GM12878 (cell line): ENCODE measurements around the gene ZBTB37. TPM values are rescaled to one million over a fixed set of nuclear protein-coding genes. Genes with fewer than 3 reads are reported as not detected.

ENCODE experiments used
- ATAC-seq: fragments of 200-7000 bp; cut with Tn5 transposase; 3 replicates; pipeline ENCODE4 v1.9.1; 2020; ENCODE audit warnings: mild to moderate bottlenecking, moderate library complexity
- BruUV-seq: library from RNA; stranded (reverse); fragments of 400-500 nt; replicated peaks from 2 replicates; lab custom pipeline; 2021; lab: Mats Ljungman, UMichigan
- CTCF ChIA-PET: fragments of 300-600 bp; sonication (Branson Sonifier 250); formaldehyde crosslinking; extraction: SDS; loops from one replicate; lab custom pipeline; 2021; ENCODE audit warnings: inconsistent platforms; lab: Yijun Ruan, JAX
- POLR2A ChIA-PET: fragments of 350-600 bp; formaldehyde crosslinking; extraction: SDS; loops from one replicate; lab custom pipeline; 2021; ENCODE audit warnings: inconsistent platforms; lab: Charles Lee
- RAD21 ChIA-PET: fragments of 300-600 bp; sonication (Branson Sonifier 250); formaldehyde crosslinking; loops from one replicate; lab custom pipeline; 2023; ENCODE audit warnings: antibody characterized with exemption; ENCODE audit not compliant: unreplicated experiment; lab: Charles Lee
- SMC1A ChIA-PET: fragments of 300-600 bp; sonication (Branson Sonifier 250); formaldehyde crosslinking; loops from one replicate; lab custom pipeline; 2023; ENCODE audit not compliant: unreplicated experiment, uncharacterized antibody; lab: Charles Lee
- DNase-seq: peaks from one replicate; pipeline ENCODE4 v3.0.0-alpha.2; 2011; ENCODE audit warnings: low read depth, low spot score
- FAIRE-seq: peaks from 3 replicates; lab custom pipeline; 2011; peaks lifted over from hg19 to GRCh38; lab: Jason Lieb, UNC
- H2AFZ ChIP-seq: 2 replicates; pipeline ENCODE4 v1.6.0; 2011; ENCODE audit warnings: low read depth, low read length, control low read depth; ENCODE audit not compliant: control insufficient read depth
- H3K27ac ChIP-seq: 2 replicates; pipeline ENCODE4 v1.5.1; 2011; ENCODE audit warnings: control low read depth; ENCODE audit not compliant: control insufficient read depth, insufficient read depth
- H3K27me3 ChIP-seq, 2 experiments: replicated peaks in 1 of 2; 2 replicates each; pipeline versions ENCODE4 v1.6.0 to v1.6.1; 2011; ENCODE audit warnings: low read length in 1 of 2; ENCODE audit not compliant: control insufficient read depth in 2 of 2, insufficient read depth in 2 of 2
- H3K36me3 ChIP-seq, 2 experiments: 2 replicates each; pipeline ENCODE4 v1.5.1; 2011; ENCODE audit warnings: low read length in 1 of 2; ENCODE audit not compliant: control insufficient read depth in 2 of 2, insufficient read depth in 2 of 2
- H3K4me1 ChIP-seq: 2 replicates; pipeline ENCODE4 v1.6.1; 2011; ENCODE audit warnings: mild to moderate bottlenecking, low read length, moderate library complexity, mixed read lengths; ENCODE audit not compliant: control insufficient read depth, insufficient read depth
- H3K4me2 ChIP-seq: 2 replicates; pipeline ENCODE4 v1.6.0; 2011; ENCODE audit warnings: control low read depth; ENCODE audit not compliant: control insufficient read depth, insufficient read depth
- H3K4me3 ChIP-seq: fragments of 200-600 bp; sonication (generic); 2 replicates; pipeline ENCODE4 v1.5.1; 2016
- H3K79me2 ChIP-seq: 2 replicates; pipeline ENCODE4 v1.6.0; 2011; ENCODE audit warnings: low read length; ENCODE audit not compliant: control insufficient read depth, insufficient read depth
- H3K9ac ChIP-seq: 2 replicates; pipeline ENCODE4 v1.8.0; 2011; ENCODE audit warnings: low read length, control low read depth, mixed read lengths; ENCODE audit not compliant: control insufficient read depth, insufficient read depth
- H3K9me3 ChIP-seq: replicated peaks from 3 replicates; pipeline ENCODE4 v1.5.1; 2011; ENCODE audit warnings: mild to moderate bottlenecking, low read length; ENCODE audit not compliant: control insufficient read depth, insufficient read depth
- H4K20me1 ChIP-seq: 2 replicates; pipeline ENCODE4 v1.6.0; 2011; ENCODE audit not compliant: control insufficient read depth, insufficient read depth
- BHLHE40 ChIP-seq, 2 experiments: fragments of 450-650 bp in 1 of 2; IDR thresholded peaks; 2 replicates each; pipeline ENCODE4 v1.6.1; 2011 to 2017; ENCODE audit warnings: low read depth in 2 of 2, borderline replicate concordance in 1 of 2, improper control_type of control experiment in 1 of 2, low read length in 1 of 2, mild to moderate bottlenecking in 1 of 2
- BMI1 ChIP-seq: fragments of 450-650 bp; IDR thresholded peaks from 2 replicates; pipeline ENCODE4 v1.6.1; 2016; ENCODE audit warnings: mild to moderate bottlenecking, moderate library complexity, borderline replicate concordance
- CHD2 ChIP-seq: IDR thresholded peaks from 2 replicates; pipeline ENCODE4 v1.6.1; 2011; ENCODE audit warnings: low read depth, low read length, improper control_type of control experiment, borderline replicate concordance
- CREB1 ChIP-seq: IDR thresholded peaks from 2 replicates; pipeline ENCODE4 v1.6.1; 2012; ENCODE audit warnings: low read depth, mild to moderate bottlenecking, inconsistent platforms
- HSF1 ChIP-seq: fragments of 150-350 bp; IDR thresholded peaks from 2 replicates; pipeline ENCODE4 v1.6.1; 2014; ENCODE audit warnings: mild to moderate bottlenecking, low read depth, low read length
- IRF5 ChIP-seq: fragments of 450-650 bp; IDR thresholded peaks from 2 replicates; pipeline ENCODE4 v1.6.1; 2017; ENCODE audit warnings: borderline replicate concordance
- NFYB ChIP-seq: IDR thresholded peaks from 2 replicates; pipeline ENCODE4 v1.6.1; 2011; ENCODE audit warnings: low read depth, mild to moderate bottlenecking, low read length, improper control_type of control experiment, moderate library complexity; ENCODE audit not compliant: insufficient read depth
- RAD21 ChIP-seq: IDR thresholded peaks from 2 replicates; pipeline ENCODE4 v1.6.1; 2011; ENCODE audit warnings: mild to moderate bottlenecking, low read depth, low read length, moderate library complexity; ENCODE audit not compliant: insufficient read depth
- SIN3A ChIP-seq: IDR thresholded peaks from 2 replicates; pipeline ENCODE4 v1.6.1; 2012; ENCODE audit warnings: low read depth, low read length, improper control_type of control experiment
- SP1 ChIP-seq: IDR thresholded peaks from one replicate; pipeline ENCODE4 v1.6.1; 2011; ENCODE audit warnings: low read depth, low read length
- SPI1 ChIP-seq: IDR thresholded peaks from 2 replicates; pipeline ENCODE4 v1.6.1; 2011; ENCODE audit warnings: low read depth, mild to moderate bottlenecking, low read length, moderate library complexity, borderline replicate concordance; ENCODE audit not compliant: insufficient read depth
- STAT1 ChIP-seq: fragments of 450-650 bp; conservative IDR thresholded peaks from 2 replicates; pipeline ENCODE4 v1.6.1; 2014; ENCODE audit warnings: antibody characterized with exemption, mild to moderate bottlenecking
- TCF7 ChIP-seq: IDR thresholded peaks from 2 replicates; pipeline ENCODE4 v1.6.1; 2014; ENCODE audit warnings: antibody characterized with exemption, borderline replicate concordance
- WGBS: methylation state at CpG from one replicate; pipeline ENCODE4 v1.1.6; 2016; ENCODE audit warnings: low lambda C conversion rate; ENCODE audit not compliant: insufficient replicate concordance, insufficient coverage; ENCODE audit errors: missing lambda C conversion rate; 5-methylcytosine and 5-hydroxymethylcytosine counted together
- in situ Hi-C: fragments of 300-500 bp; cut with MboI; formaldehyde crosslinking; loops from 9 replicates; pipeline ENCODE4 v1.14.3; 2018; ENCODE audit warnings: mixed read lengths
- intact Hi-C: fragments of 100-400 bp; cut with micrococcal nuclease; formaldehyde crosslinking; loops from one replicate; pipeline ENCODE4 v1.14.2; 2022; ENCODE audit not compliant: unreplicated experiment
- polyA plus RNA-seq, 11 experiments: library from polyadenylated mRNA; depleted of rRNA in 4 of 11; unstranded in 6 of 11; stranded (reverse) in 5 of 11; fragments of >200 nt; fragmentation: Nextera tagmentation in 4 of 11; fragmentation: Illumina TruSeq in 1 of 11; extraction: Ambion mirVana in 4 of 11; extraction: Trizol in 1 of 11; gene quantifications; 1 replicate in 1 of 11; 2 replicates in 10 of 11; pipeline versions ENCODE4 v1.2.1 to v1.2.3, GENCODE V29; 2011 to 2016; ENCODE audit warnings: inconsistent platforms in 2 of 11, missing spikeins in 2 of 11, low read depth in 1 of 11
- total RNA-seq, 4 experiments: library from RNA; depleted of rRNA in 3 of 4; stranded (reverse); fragments of >200 nt in 3 of 4; fragmentation: Illumina TruSeq in 1 of 4; extraction: Trizol in 1 of 4; gene quantifications; 2 replicates each; pipeline versions ENCODE4 v1.2.1 to v1.2.3, GENCODE V29; 2013 to 2021

The ZBTB37 gene
- total and polyA plus RNA-seq, 10 of the 15 experiments (the other 5 are each of a cell fraction or from before 2014, with no cell fraction given), result 0.16 to 5.7 (median 1.9) TPM

GRCh38 chr1:173903827-173904531, 35.8 kb downstream of the ZBTB37 start:
- in situ Hi-C loops, result no loop called here
- SMC1A ChIA-PET, result no interaction called here

More at GRCh38 chr1:173903827-173904531, 35.8 kb downstream of the ZBTB37 start:
- ChIA-PET RAD21 (no interaction called here), CTCF (interaction anchor here (0.9 kb wide), 1 partner anchor 11 kb away, joined by 4 read pairs; no protein-coding TSS in a partner anchor), POLR2A (no interaction called here)
- no peak overlapping the region for H3K27ac ChIP-seq
- no peak for FAIRE-seq
- H3K36me3 ChIP-seq, result no peaks in the 10 kb centered on the region
- no peak overlapping the region for H2AFZ ChIP-seq
- no peak overlapping the region for H3K9ac ChIP-seq
- H3K4me2 ChIP-seq, result no peak overlapping the region
- H3K4me1 ChIP-seq, result peaks cover 6% of the 10 kb centered on the region; the same call in 1 of the 2 replicates
- intact Hi-C loops, result no loop called here
- BruUV-seq, result no TSS peak
- no peaks in the 10 kb centered on the region for H4K20me1 ChIP-seq
- no peaks in the 10 kb centered on the region for H3K79me2 ChIP-seq
- no peak for ATAC-seq
- H3K27me3 ChIP-seq, result no peaks in the 10 kb centered on the region
- TF ChIP-seq TCF7 (no peak), STAT1 (no peak), SPI1 (no peak), HSF1 (no peak), NFYB (no peak), BMI1 (no peak), IRF5 (no peak), SIN3A (no peak), SP1 (no peak), RAD21 (no peak), BHLHE40 (IDR thresholded peaks at IDR 0.05; ENCODE audit: borderline replicate concordance in 1 of 2, low read depth in 2 of 2, low read length in 1 of 2) (no peak), CHD2 (no peak), CREB1 (no peak)
- no peaks in the 10 kb centered on the region for H3K9me3 ChIP-seq
- WGBS, result 89% methylated on average over 6 of the region's 6 CpGs
- H3K4me3 ChIP-seq, result no peak overlapping the region
- DNase-seq, result no peak
